Mammary epithelial cell (primary cell): ENCODE measurements around the gene CHMP1A.

Experiments used
- CTCF ChIP-seq, 2 donors: IDR thresholded peaks in 1 of 2; conservative IDR thresholded peaks in 1 of 2; 2 replicates each; pipeline ENCODE4 v1.5.1; 2011 to 2012; ENCODE audit warnings: inconsistent platforms in 2 of 2, low read length in 2 of 2, mild to moderate bottlenecking in 2 of 2, control low read depth in 1 of 2, low read depth in 1 of 2; ENCODE audit not compliant: insufficient read depth in 1 of 2; ENCODE audit errors: extremely low read depth in 1 of 2
- EZH2 ChIP-seq: IDR thresholded peaks from 2 replicates; pipeline ENCODE4 v1.6.1; 2012; ENCODE audit warnings: low read length, inconsistent platforms, borderline replicate concordance

DNA sequence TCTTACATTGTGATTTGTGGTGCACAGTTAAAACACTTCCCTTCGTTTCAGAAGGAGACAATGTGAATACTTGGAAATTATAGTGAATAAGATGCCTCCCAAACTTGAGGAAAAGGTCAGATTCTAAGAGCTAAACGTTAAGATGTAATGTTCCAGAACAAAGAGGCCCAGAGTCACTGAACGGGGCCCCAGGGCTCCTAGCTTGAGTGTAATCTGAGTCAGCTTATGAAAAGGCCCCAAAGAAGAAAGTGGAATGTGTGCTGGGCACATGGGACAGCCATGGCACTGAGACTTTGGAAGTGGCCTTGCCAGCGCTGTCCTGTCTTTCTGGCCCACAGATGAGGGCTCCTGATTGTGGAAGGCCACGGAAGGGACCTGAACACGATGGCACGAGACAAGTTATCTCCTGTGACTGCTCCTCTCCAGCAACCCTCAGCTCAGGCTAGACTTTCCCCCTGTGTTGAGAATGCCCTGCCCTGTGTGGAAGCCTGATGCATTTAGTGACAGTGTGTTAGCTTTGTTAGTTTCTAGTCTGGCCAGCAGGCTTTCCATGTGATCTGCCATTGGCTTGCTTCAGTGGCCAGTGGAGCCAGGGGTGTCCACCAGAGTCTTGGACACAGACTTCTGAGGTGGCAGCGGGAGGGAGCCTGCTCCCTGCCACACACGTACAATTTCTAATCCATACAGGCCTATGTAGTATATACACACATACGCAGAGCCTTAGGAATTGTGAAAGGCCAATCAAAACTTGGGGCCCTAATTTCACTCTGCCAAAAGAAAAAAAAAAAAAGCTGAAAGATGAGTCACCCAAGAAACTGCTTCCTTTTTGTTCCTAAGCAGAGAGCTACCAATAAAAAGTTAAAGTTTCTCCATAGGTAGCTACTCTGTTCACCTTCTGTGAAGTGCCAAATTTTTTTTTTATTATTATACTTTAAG, 13.3 kb upstream of the CHMP1A start:
- TF ChIP-seq CTCF (conservative IDR thresholded peaks at IDR 0.05 in 1 of 2, IDR thresholded peaks at IDR 0.05 in 1 of 2; ENCODE audit: extremely low read depth in 1 of 2, insufficient read depth in 1 of 2, low read depth in 1 of 2, low read length in 2 of 2) (no peak), EZH2 (no peak)
